Left lobe of liver (tissue), 2 donors: ENCODE results near the gene ADAMTS17. TPM values are rescaled to one million over a fixed set of nuclear protein-coding genes. Genes with fewer than 3 reads are reported as not detected.

Source experiments
- ATAC-seq: fragments of 200-7000 bp; cut with Tn5 transposase; one replicate; pipeline ENCODE4 v1.9.1; 2020; ENCODE audit warnings: mild to moderate bottlenecking, moderate library complexity
- DNase-seq: peaks from one replicate; pipeline ENCODE4 v3.0.0-alpha.2; 2020; ENCODE audit warnings: low spot score
- total RNA-seq: library from RNA; stranded (reverse); gene quantifications from one replicate; pipeline ENCODE4 v1.2.1, GENCODE V29; 2021
- donor health status: DM: no; HTN: no; CAD: no; lungs with moderate emphysema.
- donor health status: DM: no; HTN: yes; CAD: no.

Gene ADAMTS17
- total RNA-seq, 1 donor from 2014 or later, result 22.4 TPM

GRCh38 chr15:100042558-100042957 lies 299.2 kb downstream of the ADAMTS17 start:
- no peak for DNase-seq
- ATAC-seq, result no peak

- ATAC-seq, result no peak
- no peak for DNase-seq
Measured at GRCh38 chr15:100041127-100041828, 300.5 kb downstream of the ADAMTS17 start.

GRCh38 chr15:100039994-100040393 lies 301.8 kb downstream of the ADAMTS17 start:
- DNase-seq, result no peak
- no peak for ATAC-seq

GRCh38 chr15:100038736-100039135 lies 303.0 kb downstream of the ADAMTS17 start:
- DNase-seq (no peak), ATAC-seq (no peak)

GRCh38 chr15:100037901-100038300 lies 303.9 kb downstream of the ADAMTS17 start:
- DNase-seq, result no peak
- ATAC-seq, result no peak

- no peak for ATAC-seq
- DNase-seq, result no peak
Measured at GRCh38 chr15:100036015-100036414, 305.8 kb downstream of the ADAMTS17 start.

- no peak for DNase-seq
- ATAC-seq, result no peak
Measured at GRCh38 chr15:100034191-100034590, 307.6 kb downstream of the ADAMTS17 start.

- ATAC-seq (no peak), DNase-seq (no peak)
Measured at GRCh38 chr15:100033140-100033857, 308.5 kb downstream of the ADAMTS17 start.

- no peak for ATAC-seq
- no peak for DNase-seq
Measured at GRCh38 chr15:100032358-100033085, 309.3 kb downstream of the ADAMTS17 start.

GRCh38 chr15:100031665-100032357 lies 310.0 kb downstream of the ADAMTS17 start:
- ATAC-seq (no peak), DNase-seq (no peak)

GRCh38 chr15:100030586-100031229 lies 311.1 kb downstream of the ADAMTS17 start:
- ATAC-seq (no peak), DNase-seq (no peak)

GRCh38 chr15:100029868-100030479 lies 311.8 kb downstream of the ADAMTS17 start:
- ATAC-seq, result no peak
- DNase-seq, result no peak

GRCh38 chr15:100029045-100029444 lies 312.7 kb downstream of the ADAMTS17 start:
- DNase-seq (no peak), ATAC-seq (no peak)

GRCh38 chr15:100026041-100026440 lies 315.7 kb downstream of the ADAMTS17 start:
- ATAC-seq (no peak), DNase-seq (no peak)

- ATAC-seq, result peak; percentile 31
- DNase-seq, result no peak
Measured at GRCh38 chr15:100022806-100023205, 319.0 kb downstream of the ADAMTS17 start.

GRCh38 chr15:100022391-100022790 lies 319.4 kb downstream of the ADAMTS17 start:
- peak; percentile 74 for ATAC-seq
- DNase-seq, result no peak

- ATAC-seq (no peak), DNase-seq (no peak)
Measured at GRCh38 chr15:100021653-100022052, 320.1 kb downstream of the ADAMTS17 start.

GRCh38 chr15:100020614-100021013 lies 321.2 kb downstream of the ADAMTS17 start:
- no peak for DNase-seq
- no peak for ATAC-seq

- ATAC-seq, result no peak
- no peak for DNase-seq
Measured at GRCh38 chr15:100020189-100020588, 321.6 kb downstream of the ADAMTS17 start.

GRCh38 chr15:100019601-100020000 lies 322.2 kb downstream of the ADAMTS17 start:
- ATAC-seq (no peak), DNase-seq (no peak)
